COLO668 (cell line): ENCODE data around the gene HSD17B14.
"Not testable (repeated sequence)": the region's sequence is repeated elsewhere in the genome, so short reads cannot be mapped to it uniquely, and the experiment has no call there.

ENCODE experiments used
- DNase-seq: peaks from one replicate; lab custom pipeline; 2025; ENCODE audit not compliant: unreplicated experiment; lab: John Stamatoyannopoulos, UW

HSD17B14 gene

GRCh38 chr19:48768171-48768753, 68.0 kb downstream of the HSD17B14 start:
- DNase-seq: not testable (repeated sequence)

- DNase-seq: not testable (repeated sequence)
These were observed 70.5 kb downstream of the HSD17B14 start for GRCh38 chr19:48765816-48766215.
